SH-SY5Y (cell line): Measurements from ENCODE around the gene E2F1.

ENCODE experiments used
- GATA2 ChIP-seq: IDR thresholded peaks from 2 replicates; pipeline ENCODE4 v1.6.1; 2011; ENCODE audit warnings: mild to moderate bottlenecking, low read depth, low read length
- GATA3 ChIP-seq: IDR thresholded peaks from 2 replicates; pipeline ENCODE4 v1.6.1; 2011; ENCODE audit warnings: low read depth, mild to moderate bottlenecking, low read length, moderate library complexity

- TF ChIP-seq GATA2, result no peak
- no peak for TF ChIP-seq GATA3
These were observed 50.8 kb downstream of the E2F1 start for GRCh38 chr20:33635341-33635740.
